Measurements from ENCODE around the gene RNF213.

RNF213 gene

GRCh38 chr17:80374732-80375585 lies 114.3 kb downstream of the RNF213 start:
- FAIRE-seq, result no peak

- FAIRE-seq, result no peak
Observed at GRCh38 chr17:80376531-80376930, 115.9 kb downstream of the RNF213 start.

- no peak for FAIRE-seq
Observed at GRCh38 chr17:80377798-80378197, 117.1 kb downstream of the RNF213 start.

GRCh38 chr17:80379348-80379747 lies 118.7 kb downstream of the RNF213 start:
- FAIRE-seq, result no peak

- no peak for FAIRE-seq
Observed at GRCh38 chr17:80380068-80380467, 119.4 kb downstream of the RNF213 start.

GRCh38 chr17:80380555-80381002 lies 119.9 kb downstream of the RNF213 start:
- FAIRE-seq, result no peak

GRCh38 chr17:80381416-80381923 lies 120.8 kb downstream of the RNF213 start:
- no peak for FAIRE-seq

- no peak for FAIRE-seq
Observed at GRCh38 chr17:80382446-80382845, 121.8 kb downstream of the RNF213 start.

- FAIRE-seq, result no peak
Observed at GRCh38 chr17:80382956-80383355, 122.3 kb downstream of the RNF213 start.

GRCh38 chr17:80384078-80384960 lies 123.7 kb downstream of the RNF213 start:
- FAIRE-seq, result no peak

- no peak for FAIRE-seq
Observed at GRCh38 chr17:80385046-80385445, 124.4 kb downstream of the RNF213 start.

GRCh38 chr17:80386341-80386740 lies 125.7 kb downstream of the RNF213 start:
- FAIRE-seq, result no peak

- FAIRE-seq, result no peak
Observed at GRCh38 chr17:80387071-80387470, 126.4 kb downstream of the RNF213 start.

- no peak for FAIRE-seq
Observed at GRCh38 chr17:80388175-80388574, 127.5 kb downstream of the RNF213 start.

GRCh38 chr17:80388601-80389000 lies 127.9 kb downstream of the RNF213 start:
- no peak for FAIRE-seq

GRCh38 chr17:80389011-80389995 lies 128.7 kb downstream of the RNF213 start:
- FAIRE-seq, result no peak

GRCh38 chr17:80393241-80393890 lies 132.7 kb downstream of the RNF213 start:
- FAIRE-seq, result no peak

GRCh38 chr17:80393961-80394360 lies 133.3 kb downstream of the RNF213 start:
- no peak for FAIRE-seq

GRCh38 chr17:80394629-80395216 lies 134.1 kb downstream of the RNF213 start:
- no peak for FAIRE-seq

- no peak for FAIRE-seq
Observed at GRCh38 chr17:80395402-80396151, 134.9 kb downstream of the RNF213 start.
